SK-N-SH (cell line): ENCODE data around the gene FNDC3B. TPM values are rescaled to one million over a fixed set of nuclear protein-coding genes. Genes with fewer than 3 reads are reported as not detected.

Experiments
- CTCF ChIA-PET: fragments of 300-600, 350-600 bp; formaldehyde crosslinking; extraction: SDS; loops from one replicate; lab custom pipeline; 2021; lab: Yijun Ruan, JAX
- POLR2A ChIA-PET: fragments of 350-600 bp; sonication (Branson Sonifier 250); formaldehyde crosslinking; extraction: SDS; loops from one replicate; lab custom pipeline; 2020; ENCODE audit warnings: antibody characterized with exemption, inconsistent platforms; lab: Yijun Ruan, JAX
- DNase-seq: peaks from one replicate; pipeline ENCODE4 v3.0.0; 2012
- H2AFZ ChIP-seq: fragments of 200-600 bp; sonication (generic); 2 replicates; pipeline ENCODE4 v1.8.1; 2016; ENCODE audit warnings: antibody characterized with exemption, mild to moderate bottlenecking, low read depth
- H3F3A ChIP-seq: fragments of 200-600 bp; sonication (generic); replicated peaks from 2 replicates; pipeline ENCODE3; 2016; ENCODE audit warnings: antibody characterized with exemption, mild to moderate bottlenecking; ENCODE audit not compliant: insufficient read depth
- H3K27ac ChIP-seq, 2 experiments: fragments of 200-500 bp in 1 of 2; fragments of 200-600 bp in 1 of 2; sonication (Bioruptor generic) in 1 of 2; sonication (generic), shearing (Covaris generic) in 1 of 2; 2 replicates each; pipeline versions ENCODE4 v1.5.1 to v1.6.1; 2014 to 2016; ENCODE audit warnings: low read depth in 2 of 2, inconsistent platforms in 1 of 2, low read length in 1 of 2, mild to moderate bottlenecking in 1 of 2, mixed read lengths in 1 of 2
- H3K27me3 ChIP-seq: fragments of 200-600 bp; sonication (generic), shearing (Covaris generic); 2 replicates; pipeline ENCODE4 v1.6.1; 2016; ENCODE audit warnings: mixed run types; ENCODE audit not compliant: insufficient read depth
- H3K36me3 ChIP-seq, 2 experiments: fragments of 200-500 bp in 1 of 2; fragments of 200-600 bp in 1 of 2; sonication (Bioruptor generic) in 1 of 2; sonication (generic) in 1 of 2; replicated peaks in 1 of 2; 2 replicates each; pipeline versions ENCODE3 to v1.5.1; 2014 to 2016; ENCODE audit warnings: low read length in 1 of 2, mild to moderate bottlenecking in 1 of 2; ENCODE audit not compliant: insufficient read depth in 2 of 2, control insufficient read depth in 1 of 2
- H3K4me1 ChIP-seq, 2 experiments: fragments of 200-500 bp in 1 of 2; fragments of 200-600 bp in 1 of 2; sonication (Bioruptor generic) in 1 of 2; sonication (generic), shearing (Covaris generic) in 1 of 2; 2 replicates each; pipeline versions ENCODE4 v1.5.1 to v1.6.1; 2014 to 2016; ENCODE audit warnings: low read depth in 1 of 2, low read length in 1 of 2, mixed run types in 1 of 2; ENCODE audit not compliant: insufficient read depth in 2 of 2, control insufficient read depth in 1 of 2
- H3K4me2 ChIP-seq: fragments of 200-600 bp; sonication (generic), shearing (Covaris generic); 2 replicates; pipeline ENCODE4 v1.6.1; 2017; ENCODE audit warnings: mixed run types
- H3K4me3 ChIP-seq, 2 experiments: fragments of 200-500 bp in 1 of 2; fragments of 200-600 bp in 1 of 2; sonication (Bioruptor generic) in 1 of 2; sonication (generic), shearing (Covaris generic) in 1 of 2; 2 replicates each; pipeline versions ENCODE4 v1.5.1 to v1.8.1; 2014 to 2016; ENCODE audit warnings: low read depth in 2 of 2, inconsistent platforms in 1 of 2, low read length in 1 of 2, mild to moderate bottlenecking in 1 of 2, mixed read lengths in 1 of 2, moderate library complexity in 1 of 2
- H3K79me2 ChIP-seq: fragments of 200-600 bp; sonication (generic); 2 replicates; pipeline ENCODE4 v1.8.1; 2017; ENCODE audit warnings: mild to moderate bottlenecking; ENCODE audit not compliant: insufficient read depth
- H3K9ac ChIP-seq: fragments of 200-600 bp; sonication (generic); 2 replicates; pipeline ENCODE4 v1.6.1; 2017; ENCODE audit warnings: mixed run types
- H3K9me2 ChIP-seq: fragments of 200-600 bp; sonication (generic); 2 replicates; pipeline ENCODE4 v1.6.1; 2017; ENCODE audit warnings: mixed run types
- H3K9me3 ChIP-seq: fragments of 200-600 bp; sonication (generic); 2 replicates; pipeline ENCODE4 v1.6.1; 2017; ENCODE audit warnings: mixed run types, mild to moderate bottlenecking, moderate library complexity
- H4K20me1 ChIP-seq: fragments of 200-600 bp; sonication (generic); 2 replicates; pipeline ENCODE4 v1.6.1; 2017; ENCODE audit warnings: mild to moderate bottlenecking, mixed run types; ENCODE audit not compliant: insufficient read depth
- EZH2phosphoT487 ChIP-seq: fragments of 200-600 bp; sonication (generic); IDR thresholded peaks from 2 replicates; pipeline ENCODE4 v1.6.1; 2017; ENCODE audit warnings: low read depth, mixed run types, mild to moderate bottlenecking, antibody characterized with exemption, moderate library complexity, borderline replicate concordance
- FOXJ3 ChIP-seq: sonication (generic); formaldehyde crosslinking; IDR thresholded peaks from 2 replicates; pipeline ENCODE4 v1.5.1; 2020; ENCODE audit warnings: mild to moderate bottlenecking, missing genetic modification reagents
- GABPA ChIP-seq: IDR thresholded peaks from 2 replicates; pipeline ENCODE4 v1.4.0; 2012; ENCODE audit warnings: low read depth, mild to moderate bottlenecking
- JUND ChIP-seq: IDR thresholded peaks from 2 replicates; pipeline ENCODE4 v1.4.0; 2012
- NRF1 ChIP-seq: IDR thresholded peaks from 2 replicates; pipeline ENCODE4 v1.6.1; 2012; ENCODE audit warnings: low read depth, mild to moderate bottlenecking, low read length
- POLR2AphosphoS5 ChIP-seq: IDR thresholded peaks from 2 replicates; pipeline ENCODE4 v1.6.1; 2012; ENCODE audit warnings: low read depth, low read length
- REST ChIP-seq: IDR thresholded peaks from 2 replicates; pipeline ENCODE4 v1.6.1; 2012; ENCODE audit warnings: mild to moderate bottlenecking, low read depth, low read length, moderate library complexity
- SMC3 ChIP-seq: IDR thresholded peaks from 2 replicates; pipeline ENCODE4 v1.6.1; 2012; ENCODE audit warnings: low read depth, low read length, improper control_type of control experiment
- TCF12 ChIP-seq: IDR thresholded peaks from 2 replicates; pipeline ENCODE4 v1.4.0; 2012
- USF2 ChIP-seq: fragments of 150-350 bp; IDR thresholded peaks from 2 replicates; pipeline ENCODE4 v1.6.1; 2017; ENCODE audit warnings: antibody characterized with exemption, low read length, low read depth, borderline replicate concordance
- YY1 ChIP-seq: IDR thresholded peaks from 2 replicates; pipeline ENCODE4 v1.4.0; 2012; ENCODE audit warnings: low read depth, mild to moderate bottlenecking
- ZBTB33 ChIP-seq: IDR thresholded peaks from 2 replicates; pipeline ENCODE4 v1.4.0; 2012; ENCODE audit warnings: low read depth, borderline replicate concordance
- WGBS: methylation state at CpG from one replicate; pipeline ENCODE4 v1.1.6; 2017; ENCODE audit warnings: low lambda C conversion rate; 5-methylcytosine and 5-hydroxymethylcytosine counted together
- polyA plus RNA-seq, 3 experiments: library from polyadenylated mRNA; depleted of rRNA; stranded (reverse); fragments of >200 nt; gene quantifications; 2 replicates each; pipeline ENCODE4 v1.2.3, GENCODE V29; 2012

FNDC3B gene
- polyA plus RNA-seq, 1 of the 3 experiments (the other 2 are of a cell fraction), result 10.4 TPM

- 72% methylated on average over 3 of the region's 3 CpGs for WGBS
- TF ChIP-seq POLR2AphosphoS5 (no peak), FOXJ3 (CRISPR knock-in tag) (no peak), SMC3 (no peak), YY1 (no peak), ZBTB33 (no peak), REST (no peak), USF2 (no peak), EZH2phosphoT487 (no peak), NRF1 (no peak), JUND (no peak), TCF12 (no peak), GABPA (no peak)
- no peaks in the 10 kb centered on the region for H4K20me1 ChIP-seq
- H3K9ac ChIP-seq, result no peak overlapping the region
- H3K4me1 ChIP-seq, result peaks cover 3 to 29% of the 10 kb centered on the region in 2 experiments; a peak in 3 of 4 replicates
- no peaks in the 10 kb centered on the region for H3K9me2 ChIP-seq
- no peak overlapping the region for H3K4me3 ChIP-seq
- H3K79me2 ChIP-seq, result peaks cover 100% of the 10 kb centered on the region
- no peaks in the 10 kb centered on the region for H3K9me3 ChIP-seq
- no peak overlapping the region for H2AFZ ChIP-seq
- no peak overlapping the region for H3K4me2 ChIP-seq
- CTCF ChIA-PET, result no interaction called here
- no peak overlapping the region for H3K27ac ChIP-seq
- no peaks in the 10 kb centered on the region for H3K27me3 ChIP-seq
- peaks cover 42% of the 10 kb centered on the region for H3F3A ChIP-seq
- peaks cover 0 to 34% of the 10 kb centered on the region in 2 experiments for H3K36me3 ChIP-seq
- POLR2A ChIA-PET, result no interaction called here
- DNase-seq, result no peak
These were observed 107.0 kb downstream of the FNDC3B start for GRCh38 chr3:172146349-172146748.
